Astrocyte of the spinal cord (primary cell): Measurements from ENCODE around the gene PTPRT.

Source experiments
- DNase-seq: peaks from one replicate; pipeline ENCODE4 v3.0.0; 2011; ENCODE audit warnings: low read depth, low spot score
- H3K4me3 ChIP-seq: 2 replicates; pipeline ENCODE4 v1.5.1; 2011; ENCODE audit warnings: low read depth, mild to moderate bottlenecking, low read length, moderate library complexity
- in situ Hi-C: cut with HindIII; loops from 2 replicates; pipeline ENCODE4 v1.10.0; 2017; ENCODE audit warnings: low sequenced_read_pairs
- TF ChIP-seq, protein P1 (sequence below): IDR thresholded peaks from 2 replicates; pipeline ENCODE4 v1.5.1; 2012; ENCODE audit warnings: low read depth, mild to moderate bottlenecking, low read length, inconsistent platforms

The PTPRT gene

DNA sequence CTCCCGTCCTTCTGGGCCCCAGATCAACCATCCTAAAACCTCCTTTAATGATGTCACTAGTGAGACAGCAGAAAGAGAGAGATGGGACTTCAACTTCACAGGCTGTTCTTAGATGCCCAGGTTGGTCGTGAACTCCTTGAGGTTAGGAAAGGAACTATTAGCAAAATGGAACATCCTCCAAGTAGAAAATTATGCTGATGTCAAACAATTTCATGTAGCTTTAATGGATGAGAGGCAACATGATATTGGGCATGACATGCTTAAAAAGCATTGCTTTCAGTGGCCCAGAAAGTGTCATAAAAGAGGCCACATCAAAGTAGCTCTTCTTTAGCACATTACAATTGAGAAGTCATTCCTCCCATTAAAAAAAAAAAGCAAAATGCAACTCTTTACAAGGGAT lies 248.1 kb downstream of the PTPRT start:
- no peak for DNase-seq
- H3K4me3 ChIP-seq, result no peak overlapping the region
- TF ChIP-seq, protein P1, sequence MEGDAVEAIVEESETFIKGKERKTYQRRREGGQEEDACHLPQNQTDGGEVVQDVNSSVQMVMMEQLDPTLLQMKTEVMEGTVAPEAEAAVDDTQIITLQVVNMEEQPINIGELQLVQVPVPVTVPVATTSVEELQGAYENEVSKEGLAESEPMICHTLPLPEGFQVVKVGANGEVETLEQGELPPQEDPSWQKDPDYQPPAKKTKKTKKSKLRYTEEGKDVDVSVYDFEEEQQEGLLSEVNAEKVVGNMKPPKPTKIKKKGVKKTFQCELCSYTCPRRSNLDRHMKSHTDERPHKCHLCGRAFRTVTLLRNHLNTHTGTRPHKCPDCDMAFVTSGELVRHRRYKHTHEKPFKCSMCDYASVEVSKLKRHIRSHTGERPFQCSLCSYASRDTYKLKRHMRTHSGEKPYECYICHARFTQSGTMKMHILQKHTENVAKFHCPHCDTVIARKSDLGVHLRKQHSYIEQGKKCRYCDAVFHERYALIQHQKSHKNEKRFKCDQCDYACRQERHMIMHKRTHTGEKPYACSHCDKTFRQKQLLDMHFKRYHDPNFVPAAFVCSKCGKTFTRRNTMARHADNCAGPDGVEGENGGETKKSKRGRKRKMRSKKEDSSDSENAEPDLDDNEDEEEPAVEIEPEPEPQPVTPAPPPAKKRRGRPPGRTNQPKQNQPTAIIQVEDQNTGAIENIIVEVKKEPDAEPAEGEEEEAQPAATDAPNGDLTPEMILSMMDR, result no peak
- in situ Hi-C loops, result no loop called here

DNA sequence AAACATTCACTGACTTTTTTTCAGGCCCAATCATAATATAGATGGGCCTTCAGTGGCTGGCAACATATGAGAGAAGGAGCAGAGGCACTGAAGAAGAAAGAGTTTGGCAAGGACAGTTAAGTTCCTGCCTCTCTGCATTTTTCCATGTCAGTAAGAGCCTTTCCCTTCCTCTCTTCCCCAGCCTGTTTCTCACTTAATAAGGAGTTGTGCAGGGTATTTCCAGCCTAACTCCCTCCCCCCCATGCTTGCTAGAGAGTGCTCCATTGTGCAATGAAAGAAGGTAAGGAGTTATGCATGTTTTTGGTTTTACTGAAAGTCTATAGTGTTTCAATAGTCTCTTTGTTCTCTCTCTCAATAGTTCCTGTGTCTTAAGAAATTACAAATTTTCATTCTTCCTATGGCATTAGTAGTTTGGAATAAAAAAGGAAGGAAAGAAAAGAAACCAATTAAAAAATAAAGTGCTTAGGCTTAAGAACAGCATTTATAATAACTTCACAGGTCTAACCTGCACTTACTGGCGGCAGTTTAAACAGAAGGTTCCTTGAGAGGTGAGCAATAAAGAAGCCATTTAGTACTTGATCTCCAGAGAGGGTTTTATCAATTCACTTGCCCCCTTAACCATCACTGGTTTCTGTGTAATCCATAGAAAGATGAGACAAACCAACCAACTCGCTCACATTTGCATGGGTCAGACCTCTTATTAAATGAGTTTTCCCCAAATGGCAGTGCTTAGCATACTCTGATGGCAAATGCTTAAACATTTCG lies 251.1 kb downstream of the PTPRT start:
- in situ Hi-C loops, result no loop called here
- TF ChIP-seq, protein P1, result no peak
- H3K4me3 ChIP-seq, result no peak overlapping the region
- DNase-seq, result no peak

DNA sequence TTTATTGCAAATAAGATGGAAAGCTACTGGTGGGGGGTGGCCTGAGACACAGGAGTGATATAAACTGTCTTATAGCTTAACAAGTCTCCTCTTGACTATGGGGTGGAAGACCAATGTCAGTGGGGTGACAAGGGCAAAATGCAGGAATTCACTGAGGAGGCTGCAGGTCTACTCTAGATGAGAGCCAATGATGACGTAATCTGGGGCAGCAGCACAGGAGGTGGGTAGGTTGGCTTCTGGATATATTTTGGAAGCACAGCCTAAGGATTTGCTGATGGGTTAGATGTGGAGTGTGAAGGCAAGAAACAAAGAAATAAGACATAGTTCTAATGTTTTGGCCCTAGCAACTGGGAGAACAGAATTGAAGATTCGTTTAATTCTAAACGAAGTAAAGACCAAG lies 253.2 kb downstream of the PTPRT start:
- H3K4me3 ChIP-seq, result no peak overlapping the region
- in situ Hi-C loops, result no loop called here
- DNase-seq, result no peak
- TF ChIP-seq, protein P1, result no peak

DNA sequence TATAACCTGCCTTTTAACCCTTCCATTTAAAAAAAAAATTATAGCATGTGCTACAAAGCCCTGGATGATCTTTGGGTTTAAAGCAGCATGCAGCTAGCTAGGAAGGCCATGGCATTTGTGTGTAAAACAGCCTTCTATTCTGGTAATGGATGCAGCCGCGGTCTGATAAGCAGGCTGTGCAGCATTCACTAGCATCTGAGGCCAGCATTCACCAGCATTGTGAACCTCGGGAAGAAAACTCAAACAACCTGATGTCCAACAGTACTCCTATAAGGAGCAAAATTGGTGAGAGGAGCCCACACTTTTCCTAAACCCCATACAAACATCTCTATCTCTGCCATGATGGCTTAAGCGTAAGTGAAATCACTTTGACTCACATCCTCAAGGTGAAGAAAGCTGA lies 265.5 kb downstream of the PTPRT start:
- no peak overlapping the region for H3K4me3 ChIP-seq
- in situ Hi-C loops, result no loop called here
- no peak for DNase-seq
- TF ChIP-seq, protein P1, result no peak

DNA sequence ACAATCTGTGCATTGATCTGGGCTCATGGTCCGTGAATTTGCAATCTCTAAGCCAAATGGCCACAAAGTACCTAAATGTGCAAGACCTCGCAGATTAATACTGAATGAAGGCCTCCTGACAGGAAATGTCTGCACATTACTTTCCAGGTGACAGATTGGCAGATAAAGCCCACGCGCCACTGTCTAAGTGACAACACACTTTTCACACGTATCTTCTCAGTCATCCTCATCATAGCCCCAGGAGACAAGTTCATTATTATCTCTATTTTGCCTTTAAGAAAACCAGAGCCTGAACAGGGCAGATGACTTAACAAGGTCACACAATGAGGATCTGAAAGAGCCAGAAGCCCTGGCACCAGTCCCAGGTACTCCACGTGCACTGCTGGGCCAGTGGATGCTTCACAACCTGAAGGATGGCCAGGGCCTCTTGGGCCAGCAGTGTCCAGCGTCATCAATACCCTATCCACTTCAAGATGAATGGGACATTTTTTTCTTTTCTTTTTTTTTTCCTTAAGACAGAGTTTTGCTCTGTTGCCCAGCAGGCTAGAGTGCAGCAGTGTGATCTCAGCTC lies 266.3 kb downstream of the PTPRT start:
- no peak for DNase-seq
- no peak overlapping the region for H3K4me3 ChIP-seq
- in situ Hi-C loops, result no loop called here
- TF ChIP-seq, protein P1, result no peak

DNA sequence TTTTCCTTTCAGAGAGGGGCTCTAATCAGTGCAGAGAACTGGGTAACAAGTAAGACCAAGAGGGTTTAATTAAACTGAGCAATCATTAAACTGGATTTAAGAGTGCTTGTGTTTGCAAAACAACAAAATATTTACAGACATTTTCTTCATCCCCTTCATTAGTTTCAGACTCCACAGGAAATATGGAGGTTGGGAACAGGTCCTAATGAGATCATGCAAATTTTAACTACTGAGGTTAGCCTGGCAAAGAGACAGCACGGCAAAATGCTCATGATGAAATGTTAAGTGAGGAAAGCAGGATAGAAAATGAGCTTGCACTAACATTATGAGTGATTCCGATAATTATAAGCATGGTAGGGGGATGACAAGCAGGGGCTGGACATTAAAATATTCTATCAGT lies 268.9 kb downstream of the PTPRT start:
- in situ Hi-C loops, result no loop called here
- no peak for DNase-seq
- TF ChIP-seq, protein P1, result no peak
- no peak overlapping the region for H3K4me3 ChIP-seq
